OCI-LY1 (cell line): ENCODE results near the gene GPT2.

Experiments
- H2AFZ ChIP-seq: fragments of 200-600 bp; sonication (generic), shearing (Covaris generic); 2 replicates; pipeline ENCODE4 v1.6.0; 2014; ENCODE audit warnings: antibody characterized with exemption, mild to moderate bottlenecking, low read length
- H3F3A ChIP-seq: fragments of 200-600 bp; sonication (generic), shearing (Covaris generic); 2 replicates; pipeline ENCODE4 v1.6.0; 2014; ENCODE audit warnings: mild to moderate bottlenecking, antibody characterized with exemption, low read length, moderate library complexity; ENCODE audit not compliant: insufficient read depth
- H3K27ac ChIP-seq: fragments of 200-600 bp; sonication (generic); 2 replicates; pipeline ENCODE4 v1.5.1; 2014; ENCODE audit warnings: low read length, mixed run types, mild to moderate bottlenecking, low read depth; ENCODE audit not compliant: poor library complexity, severe bottlenecking
- H3K27me3 ChIP-seq: fragments of 200-600 bp; sonication (generic); 2 replicates; pipeline ENCODE4 v1.6.0; 2014; ENCODE audit warnings: antibody characterized with exemption, mild to moderate bottlenecking, low read length, moderate library complexity; ENCODE audit not compliant: insufficient read depth
- H3K36me3 ChIP-seq: fragments of 200-600 bp; sonication (generic); 2 replicates; pipeline ENCODE4 v1.6.1; 2014; ENCODE audit warnings: mild to moderate bottlenecking, antibody characterized with exemption, low read length, moderate library complexity, mixed read lengths; ENCODE audit not compliant: insufficient read depth
- H3K4me1 ChIP-seq: fragments of 200-600 bp; sonication (generic); 2 replicates; pipeline ENCODE4 v1.5.1; 2014; ENCODE audit warnings: mild to moderate bottlenecking, low read length, moderate library complexity; ENCODE audit not compliant: insufficient read depth, severe bottlenecking
- H3K4me2 ChIP-seq: fragments of 200-600 bp; sonication (generic), shearing (Covaris generic); 2 replicates; pipeline ENCODE4 v1.6.1; 2014; ENCODE audit warnings: low read length
- H3K4me3 ChIP-seq: fragments of 200-600 bp; sonication (generic); 2 replicates; pipeline ENCODE4 v1.5.1; 2014; ENCODE audit warnings: low read length, low read depth, mild to moderate bottlenecking, mixed read lengths; ENCODE audit not compliant: poor library complexity, severe bottlenecking
- H3K79me2 ChIP-seq: fragments of 200-600 bp; shearing (Covaris generic); 2 replicates; pipeline ENCODE4 v1.6.1; 2016; ENCODE audit warnings: mixed run types, low read length, mixed read lengths; ENCODE audit not compliant: insufficient read depth
- H3K9ac ChIP-seq: fragments of 200-600 bp; sonication (generic), shearing (Covaris generic); 2 replicates; pipeline ENCODE4 v1.6.1; 2014; ENCODE audit warnings: mild to moderate bottlenecking, low read length, mixed read lengths
- H3K9me2 ChIP-seq: fragments of 200-600 bp; sonication (generic), shearing (Covaris generic); 2 replicates; pipeline ENCODE4 v1.6.1; 2014; ENCODE audit warnings: low read depth, mild to moderate bottlenecking, low read length, mixed read lengths
- H3K9me3 ChIP-seq: fragments of 200-600 bp; shearing (Covaris generic); 2 replicates; pipeline ENCODE4 v1.6.1; 2014; ENCODE audit warnings: low read length, mixed read lengths
- H4K20me1 ChIP-seq: fragments of 200-600 bp; sonication (generic), shearing (Covaris generic); 2 replicates; pipeline ENCODE4 v1.6.0; 2016; ENCODE audit warnings: mild to moderate bottlenecking, low read length; ENCODE audit not compliant: insufficient read depth
- CTCF ChIP-seq: fragments of 200-600 bp; sonication (generic), shearing (Covaris generic); IDR thresholded peaks from 2 replicates; pipeline ENCODE4 v1.5.1; 2017; ENCODE audit warnings: mild to moderate bottlenecking, antibody characterized with exemption, low read length, moderate library complexity, mixed read lengths
- EZH2 ChIP-seq: fragments of 200-600 bp; sonication (generic), shearing (Covaris generic); IDR thresholded peaks from 2 replicates; pipeline ENCODE4 v1.8.0; 2017; ENCODE audit warnings: borderline replicate concordance, mixed run types, mild to moderate bottlenecking, antibody characterized with exemption, low read length, moderate library complexity, mixed read lengths

Gene GPT2

GRCh38 chr16:46884513-46885293, 541 bp downstream of the GPT2 start:
- H3K4me1 ChIP-seq = peaks cover 53% of the 10 kb centered on the region
- no peaks in the 10 kb centered on the region for H4K20me1 ChIP-seq
- H2AFZ ChIP-seq = no peak overlapping the region
- H3K4me3 ChIP-seq = peak overlapping the region; percentile 92
- H3K36me3 ChIP-seq = 0 out of 2 replicates have a peak, but pooled peaks cover 4% of the 10 kb centered on the region
- H3K27me3 ChIP-seq = no peaks in the 10 kb centered on the region
- TF ChIP-seq CTCF (no peak), EZH2 (no peak)
- H3K9ac ChIP-seq = peak overlapping the region; percentile 87
- H3K27ac ChIP-seq = no peak overlapping the region
- H3F3A ChIP-seq = no peaks in the 10 kb centered on the region
- H3K9me2 ChIP-seq = no peaks in the 10 kb centered on the region
- no peaks in the 10 kb centered on the region for H3K79me2 ChIP-seq
- H3K9me3 ChIP-seq = no peaks in the 10 kb centered on the region
- peak overlapping the region; percentile 88 for H3K4me2 ChIP-seq

GRCh38 chr16:46885960-46886763, 2.0 kb downstream of the GPT2 start:
- Histone ChIP-seq H3K27me3 (no peaks in the 10 kb centered on the region), H2AFZ (no peak overlapping the region), H3K9ac (peak overlapping the region; percentile 87), H3K4me2 (peak overlapping the region; percentile 88), H3K4me3 (peak overlapping the region; percentile 92), H3K36me3 (0 out of 2 replicates have a peak, but pooled peaks cover 5% of the 10 kb centered on the region), H3F3A (no peaks in the 10 kb centered on the region), H3K79me2 (peaks cover 6% of the 10 kb centered on the region; the same call in 1 of the 2 replicates), H3K9me2 (no peaks in the 10 kb centered on the region), H3K4me1 (peaks cover 62% of the 10 kb centered on the region), H3K9me3 (no peaks in the 10 kb centered on the region), H3K27ac (peak overlapping the region; percentile 18), H4K20me1 (no peaks in the 10 kb centered on the region)
- TF ChIP-seq EZH2 (no peak), CTCF (no peak)

GRCh38 chr16:46886764-46887523, 2.8 kb downstream of the GPT2 start:
- peak overlapping the region; percentile 88 for H3K4me2 ChIP-seq
- peak overlapping the region; percentile 87; the same call in 1 of the 2 replicates for H3K9ac ChIP-seq
- peaks cover 62% of the 10 kb centered on the region for H3K4me1 ChIP-seq
- H3K4me3 ChIP-seq = peak overlapping the region; percentile 92
- H3K27me3 ChIP-seq = no peaks in the 10 kb centered on the region
- peak overlapping the region; percentile 18 for H3K27ac ChIP-seq
- no peak overlapping the region for H2AFZ ChIP-seq
- TF ChIP-seq CTCF (no peak), EZH2 (no peak)
- H3F3A ChIP-seq = no peaks in the 10 kb centered on the region
- peaks cover 6% of the 10 kb centered on the region; the same call in 1 of the 2 replicates for H3K36me3 ChIP-seq
- no peaks in the 10 kb centered on the region for H3K9me3 ChIP-seq
- H3K9me2 ChIP-seq = no peaks in the 10 kb centered on the region
- peaks cover 7% of the 10 kb centered on the region for H3K79me2 ChIP-seq
- no peaks in the 10 kb centered on the region for H4K20me1 ChIP-seq
